Glomerular visceral epithelial cell (primary cell): ENCODE results near the gene TIGD2.
A peak's percentile ranks its signal among the peaks of the same experiment; 100 is the strongest.
"Not testable (repeated sequence)": the region's sequence is repeated elsewhere in the genome, so short reads cannot be mapped to it uniquely, and the experiment has no call there.

Experiments used
- DNase-seq: peaks from one replicate; pipeline ENCODE4 v3.0.0-alpha.2; 2016; ENCODE audit errors: extremely low spot score

Gene TIGD2

DNA sequence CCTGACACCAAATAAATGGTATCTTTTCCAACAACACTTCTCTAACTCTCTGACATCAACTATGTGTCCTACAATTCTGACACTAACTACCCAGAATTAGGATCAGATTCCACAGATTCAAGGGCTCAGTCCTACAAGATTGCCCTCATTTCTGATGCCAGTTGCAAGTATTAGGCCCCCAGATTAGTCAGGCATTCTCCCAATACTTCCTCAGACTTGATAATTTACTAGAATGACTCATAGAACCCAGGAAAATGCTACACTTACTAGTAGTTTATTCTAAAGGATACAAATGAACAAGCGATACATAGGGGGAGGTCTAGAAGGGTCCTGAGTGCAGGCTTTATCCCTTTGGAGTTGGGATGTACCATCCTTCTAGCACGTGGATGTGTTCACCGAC, 8.5 kb downstream of the TIGD2 start:
- DNase-seq, result no peak

DNA sequence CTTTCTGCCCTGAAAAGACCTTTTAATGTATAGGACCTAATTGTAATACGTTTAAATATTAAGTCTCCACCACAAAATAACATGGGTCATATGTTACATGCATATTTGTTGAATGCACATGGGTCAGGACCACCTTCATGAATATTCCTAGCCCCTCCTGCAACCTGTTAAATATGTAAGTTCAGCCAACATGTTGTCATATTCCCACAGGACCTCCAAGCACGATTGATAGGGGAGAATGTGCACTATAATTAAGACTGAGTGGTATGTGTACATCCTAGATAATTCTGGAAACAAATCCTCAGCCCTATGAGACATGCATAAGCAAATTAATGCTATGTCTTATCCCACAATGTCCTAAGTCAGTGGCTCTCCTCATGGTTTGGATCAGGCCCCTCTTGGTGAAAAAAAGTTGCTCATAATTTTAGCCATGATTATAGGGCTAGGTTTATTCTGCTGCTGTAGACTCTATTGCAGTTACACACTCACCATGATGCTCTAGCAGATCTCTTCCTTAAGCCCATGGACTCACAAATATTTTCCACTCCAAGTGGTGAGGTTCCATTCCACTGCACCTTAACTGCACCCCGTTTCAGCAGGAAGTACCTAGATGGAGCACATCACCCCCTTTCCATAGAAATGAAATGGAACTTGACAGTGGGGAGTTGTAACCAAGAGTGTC, 10.2 kb downstream of the TIGD2 start:
- DNase-seq, result no peak

DNA sequence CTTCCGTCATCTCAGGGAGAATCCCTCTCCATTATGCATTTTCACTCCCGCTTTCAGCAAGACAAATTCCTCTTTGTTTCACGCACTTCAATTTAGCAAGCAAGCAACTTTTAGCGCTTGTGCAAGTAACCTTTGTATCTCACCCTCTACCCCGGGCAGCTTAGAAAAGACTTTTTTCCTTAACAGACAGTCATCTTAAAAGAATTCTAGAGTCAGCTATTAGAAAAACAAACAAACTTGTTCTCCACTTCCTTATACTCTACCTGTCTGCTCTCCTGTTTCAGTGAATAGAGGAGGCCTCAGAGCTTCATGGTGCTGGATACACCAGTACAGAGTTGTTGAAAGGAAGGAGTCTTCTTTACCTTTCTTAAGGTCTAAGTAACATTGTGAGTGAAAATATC, 12.1 kb downstream of the TIGD2 start:
- DNase-seq, result peak; percentile 47

DNA sequence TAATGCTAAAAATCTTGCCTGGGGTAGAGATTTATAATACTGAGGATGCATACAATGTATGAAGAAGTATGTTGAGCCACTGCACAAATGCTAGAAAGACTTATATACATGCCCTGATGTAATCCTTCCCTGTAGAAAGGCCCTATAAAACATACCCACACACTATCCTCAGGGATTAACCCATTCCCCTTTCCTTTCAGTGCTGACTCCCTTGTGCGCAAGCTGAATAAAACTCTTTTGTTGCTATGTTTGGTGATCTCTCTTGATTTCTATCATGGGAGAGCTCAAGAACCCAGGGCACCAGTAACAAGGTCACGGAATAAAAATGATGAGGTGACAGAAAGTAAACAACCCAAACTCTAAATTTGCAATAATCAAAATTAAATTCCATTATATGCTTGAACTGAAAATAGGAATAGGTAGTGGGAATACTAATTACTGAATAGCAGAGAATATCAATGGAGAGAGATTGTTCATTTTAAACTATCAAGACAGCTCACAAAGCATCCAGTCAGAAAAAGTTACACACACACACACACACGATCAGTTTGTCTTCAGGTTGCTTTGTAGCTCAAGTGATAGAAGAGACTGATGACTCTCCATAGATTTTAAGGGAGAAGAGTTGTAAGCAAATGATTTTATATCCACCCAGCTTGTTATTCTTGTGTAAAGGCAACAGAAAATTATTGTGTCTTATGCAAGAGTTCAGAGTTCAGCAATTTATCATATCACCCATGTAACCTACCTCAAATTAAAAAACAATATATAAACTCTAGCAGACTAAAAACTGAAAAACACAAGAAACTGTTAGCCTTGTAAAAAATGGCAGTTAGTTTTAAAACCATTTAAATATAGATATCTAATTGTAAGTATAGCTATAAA, 14.8 kb downstream of the TIGD2 start:
- DNase-seq, result no peak

DNA sequence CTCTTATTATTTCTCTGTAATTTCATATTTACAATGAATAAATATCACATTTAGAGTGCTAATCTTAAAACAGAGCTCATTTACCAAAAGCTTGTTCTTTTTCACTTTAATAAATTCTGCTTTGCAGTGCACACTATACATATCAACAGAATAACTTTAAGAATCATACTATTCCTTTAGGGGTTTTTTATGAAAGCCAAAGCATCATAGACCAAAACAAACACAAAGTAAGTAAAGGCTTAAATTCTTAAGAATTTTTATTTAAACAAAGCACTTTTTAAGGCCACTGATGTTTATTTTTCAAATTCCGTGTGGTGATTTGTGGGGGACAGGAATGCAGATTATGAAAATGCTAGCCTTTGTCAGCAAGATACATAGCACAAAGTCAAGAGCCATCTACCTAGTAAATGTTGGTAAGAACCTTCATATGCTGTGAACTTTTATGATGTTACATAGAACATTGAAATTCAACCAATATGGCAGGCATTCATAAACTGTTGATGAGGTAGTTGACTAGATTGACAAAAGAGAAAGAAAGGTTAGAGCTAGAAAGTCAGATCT, 17.8 kb downstream of the TIGD2 start:
- no peak for DNase-seq

DNA sequence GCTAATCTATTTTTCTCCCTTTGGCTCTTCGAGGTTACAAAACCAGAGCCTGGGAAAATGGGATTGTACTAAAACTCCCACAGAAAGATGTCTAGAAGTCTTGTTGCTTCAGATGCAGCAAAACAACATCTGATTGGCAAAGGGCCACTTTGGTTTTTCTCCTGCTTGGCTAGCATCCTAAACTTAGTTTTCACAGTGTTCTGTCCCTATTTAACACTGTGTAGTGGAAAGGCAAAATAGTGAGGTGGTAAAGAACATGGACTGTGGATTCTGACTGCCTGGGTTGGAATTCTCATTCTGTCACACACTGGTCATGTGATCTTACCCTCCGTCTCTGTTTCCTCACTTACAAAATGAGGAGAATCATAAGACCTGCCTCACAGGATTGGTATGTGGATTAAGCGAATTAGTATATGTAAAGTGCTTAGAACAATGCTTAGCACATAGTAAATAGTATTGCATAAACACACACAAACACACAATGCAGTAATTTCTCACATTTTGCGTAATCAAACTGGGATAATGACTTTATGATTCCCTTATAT, 23.5 kb downstream of the TIGD2 start:
- peak; percentile 30 for DNase-seq

DNA sequence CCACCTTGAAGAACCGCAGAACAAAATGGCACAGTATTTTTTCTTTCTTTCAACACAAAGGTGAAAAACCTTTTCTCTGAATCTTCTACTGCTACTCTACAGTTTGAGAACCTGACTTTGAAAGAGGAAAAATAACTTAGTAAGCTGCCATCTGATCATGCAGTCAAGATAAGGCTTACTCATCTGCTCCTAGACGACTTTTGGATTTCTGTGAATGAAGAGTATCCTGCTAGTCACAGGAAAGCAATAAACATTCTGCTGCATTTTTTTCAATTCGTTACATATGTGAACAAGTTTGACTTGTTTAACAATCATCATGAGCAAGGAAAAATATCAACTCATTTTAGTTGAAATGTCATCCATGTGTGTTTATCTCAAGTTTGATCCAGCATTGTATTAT, 25.2 kb downstream of the TIGD2 start:
- DNase-seq, result no peak

DNA sequence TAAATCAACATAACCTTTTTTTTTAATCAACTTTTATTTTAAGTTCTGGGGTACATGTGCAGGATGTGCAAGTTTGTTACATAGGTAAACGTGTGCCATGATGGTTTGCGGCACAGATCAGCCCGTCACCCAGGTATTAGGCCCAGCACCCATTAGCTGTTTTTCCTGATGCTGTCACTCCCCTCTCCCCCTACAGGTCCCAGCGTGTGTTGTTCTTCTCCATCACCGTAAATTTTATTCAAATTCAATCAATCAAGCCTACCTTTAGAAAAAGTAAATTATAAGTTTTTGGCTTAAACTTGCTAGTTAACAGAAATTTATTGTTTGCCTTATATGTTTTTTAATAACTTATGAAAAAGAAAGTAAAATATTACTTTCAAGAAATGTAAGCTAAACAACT, 25.9 kb downstream of the TIGD2 start:
- no peak for DNase-seq

DNA sequence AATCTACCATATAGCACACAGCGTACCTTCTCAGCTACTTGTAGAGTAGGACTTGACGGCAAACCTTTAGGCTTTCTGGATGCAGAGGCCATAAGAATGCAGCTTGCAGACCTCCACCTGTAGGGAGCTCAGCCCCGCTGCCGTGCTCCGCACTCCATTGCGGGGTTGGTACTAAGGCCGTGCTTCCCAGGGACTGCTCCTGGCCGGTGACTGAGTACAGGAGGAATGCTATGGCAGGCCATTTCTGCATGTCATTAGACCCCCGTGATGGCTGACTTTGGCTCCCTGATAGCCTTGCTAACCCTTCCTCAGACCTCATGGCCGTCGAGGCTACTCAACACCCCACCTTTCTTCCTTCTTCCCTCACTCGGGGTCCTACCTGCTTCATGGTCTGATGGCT, 26.4 kb downstream of the TIGD2 start:
- DNase-seq, result no peak

DNA sequence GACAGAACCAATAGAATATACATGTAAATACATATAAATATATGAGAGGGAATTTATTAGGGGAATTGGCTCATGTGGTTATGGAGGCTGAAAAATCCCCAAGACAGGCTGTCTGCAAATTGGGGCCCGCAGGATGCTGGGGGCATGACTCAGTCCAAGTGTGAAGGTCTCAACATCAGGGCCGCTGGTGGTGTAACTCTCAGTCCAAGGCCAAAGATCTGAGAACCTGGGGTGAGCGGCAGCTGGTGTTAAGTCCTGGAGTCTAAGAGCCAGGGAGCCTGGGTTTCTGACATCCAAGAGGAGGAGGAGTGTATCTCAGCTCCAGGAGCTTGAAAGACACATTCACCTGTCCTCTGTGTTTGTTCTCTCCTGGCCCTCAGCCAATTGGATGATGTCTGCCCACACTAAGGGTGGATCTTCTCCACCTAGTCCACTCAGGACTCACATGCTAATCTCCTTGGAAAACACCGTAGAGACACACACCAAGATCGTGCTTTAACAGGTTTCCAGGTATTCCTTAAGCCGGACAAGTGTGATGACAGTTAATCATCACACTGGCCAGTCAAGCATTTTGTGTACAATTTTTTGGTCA, 28.9 kb downstream of the TIGD2 start:
- DNase-seq, result no peak

DNA sequence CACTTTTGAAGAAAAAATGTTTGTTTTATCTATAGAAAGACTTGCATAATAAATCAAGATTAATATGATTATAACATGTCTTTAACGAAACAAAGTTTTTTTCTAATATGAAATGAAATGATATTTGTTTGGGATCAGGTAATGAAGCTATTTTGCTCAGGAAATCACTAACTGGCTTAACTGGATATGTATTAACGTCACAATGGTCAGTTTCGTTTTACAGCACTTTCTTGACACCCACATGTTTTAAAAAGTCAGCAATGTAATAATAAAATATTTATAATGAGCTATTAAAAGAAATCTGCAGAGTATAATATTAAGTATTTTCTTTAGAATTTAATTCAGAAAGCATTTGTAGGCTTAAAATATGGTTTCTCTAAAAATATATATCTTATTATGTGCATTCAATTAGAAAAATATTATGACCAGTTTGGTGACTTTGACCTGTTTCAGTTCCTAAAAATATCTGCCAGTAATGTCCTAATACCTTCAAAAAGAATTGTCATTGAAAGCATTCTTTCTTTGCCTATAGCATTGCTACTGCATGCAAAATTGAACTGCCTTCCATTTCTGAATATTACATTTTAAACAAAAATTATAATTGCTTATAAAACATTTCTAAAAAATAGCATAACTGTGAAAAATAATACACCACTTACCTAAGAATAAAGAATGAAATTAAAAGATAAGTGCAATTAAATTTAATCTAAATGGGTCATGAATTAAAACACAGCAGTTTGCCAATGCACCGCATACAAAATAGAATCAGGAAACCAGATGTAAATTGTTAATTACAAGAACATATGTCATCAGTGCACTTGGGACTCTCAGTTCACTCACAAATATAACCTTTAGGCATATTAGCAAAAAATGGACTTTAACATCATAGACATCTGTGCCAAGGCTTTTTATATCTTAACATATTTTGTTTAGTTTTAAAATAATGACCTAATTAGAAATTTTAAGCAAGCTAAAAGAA, 31.6 kb downstream of the TIGD2 start:
- no peak for DNase-seq

DNA sequence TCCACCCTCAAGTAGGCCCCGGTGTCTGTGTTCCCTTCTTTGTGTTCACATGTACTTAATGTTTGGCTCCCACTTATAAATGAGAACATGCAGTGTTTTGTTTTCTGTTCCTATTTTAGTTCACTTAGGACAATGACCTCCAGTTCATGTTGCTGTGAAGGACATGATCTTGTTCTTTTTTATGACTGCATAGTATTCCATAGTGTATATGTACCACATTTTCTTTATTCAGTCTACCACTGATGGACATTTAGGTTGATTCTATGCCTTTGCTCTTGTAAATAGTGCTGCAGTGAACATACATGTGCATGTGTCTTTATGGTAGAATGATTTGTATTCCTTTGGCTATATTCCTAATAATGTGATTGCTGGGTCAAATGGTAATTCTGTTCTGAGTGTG, 33.3 kb downstream of the TIGD2 start:
- DNase-seq, result not testable (repeated sequence)

DNA sequence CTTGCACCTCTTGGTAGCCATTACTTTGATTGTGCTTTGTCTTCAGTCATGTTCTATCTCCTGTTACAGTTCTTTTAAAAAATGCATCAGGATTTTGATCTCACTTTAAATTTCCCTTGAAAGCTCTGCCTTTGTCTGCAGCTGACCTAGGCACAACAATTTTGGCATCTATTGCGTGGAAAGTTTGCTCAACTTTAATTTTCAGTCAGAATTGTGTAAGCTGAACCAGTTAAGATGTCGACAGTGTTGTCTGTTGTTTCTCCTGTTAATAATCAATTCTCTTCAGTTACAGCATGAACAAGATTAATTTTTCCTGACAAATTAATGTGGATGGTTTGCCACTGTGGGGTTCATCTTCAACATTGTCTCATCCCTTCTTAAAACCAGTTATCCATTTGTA, 34.9 kb downstream of the TIGD2 start:
- no peak for DNase-seq

DNA sequence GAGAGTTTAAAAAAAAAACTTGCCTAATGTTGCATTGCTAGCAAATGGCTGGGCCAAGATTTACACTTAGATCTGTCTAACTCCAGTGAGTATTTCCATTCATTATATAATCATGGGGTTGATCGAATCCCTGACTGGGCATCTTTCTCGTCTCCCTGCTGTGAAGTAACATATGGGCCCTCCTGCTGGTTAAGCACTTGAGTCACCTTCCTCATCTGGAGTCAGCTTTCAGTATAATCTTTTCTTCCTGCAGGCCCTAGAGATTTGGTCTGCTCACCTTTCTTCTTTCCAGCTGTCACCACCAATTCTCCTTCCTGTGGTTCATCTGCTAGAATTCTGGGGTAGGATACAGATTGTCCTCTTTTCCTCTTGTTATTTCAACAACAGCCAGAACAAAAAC, 41.6 kb downstream of the TIGD2 start:
- DNase-seq, result no peak

DNA sequence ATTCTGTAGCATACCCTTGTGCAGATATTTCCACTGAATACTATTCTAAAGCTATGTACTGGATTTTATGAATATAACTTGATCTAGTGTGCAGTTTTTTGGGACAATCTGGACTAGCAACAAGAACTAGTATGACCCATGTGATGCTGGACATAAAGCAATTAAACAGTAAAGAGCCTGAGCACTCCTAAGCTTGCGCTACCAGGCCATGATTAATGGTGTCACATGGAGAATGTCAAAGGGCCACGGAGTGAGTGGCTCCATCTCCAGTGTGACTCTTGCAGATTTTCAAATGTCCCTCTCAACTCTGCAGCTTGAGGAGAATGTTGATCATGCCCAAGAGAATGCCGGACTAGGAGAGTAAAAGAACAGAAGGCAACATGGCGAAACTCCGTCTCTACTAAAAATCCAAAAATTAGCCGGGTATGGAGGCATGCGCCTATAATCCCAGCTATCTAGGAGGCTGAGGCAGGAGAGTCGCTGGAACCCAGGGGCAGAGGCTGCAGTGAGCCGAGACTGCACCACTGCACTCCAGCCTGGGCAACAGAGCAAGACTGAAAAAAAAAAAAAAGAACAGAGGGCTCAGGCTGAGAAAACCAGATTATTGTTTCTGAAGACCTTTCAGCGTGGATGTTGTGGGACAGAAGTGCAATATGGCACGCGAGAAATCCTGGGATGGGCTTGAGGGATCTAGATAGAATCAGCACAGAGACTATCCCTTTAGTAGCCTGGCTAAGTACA, 45.0 kb downstream of the TIGD2 start:
- no peak for DNase-seq

DNA sequence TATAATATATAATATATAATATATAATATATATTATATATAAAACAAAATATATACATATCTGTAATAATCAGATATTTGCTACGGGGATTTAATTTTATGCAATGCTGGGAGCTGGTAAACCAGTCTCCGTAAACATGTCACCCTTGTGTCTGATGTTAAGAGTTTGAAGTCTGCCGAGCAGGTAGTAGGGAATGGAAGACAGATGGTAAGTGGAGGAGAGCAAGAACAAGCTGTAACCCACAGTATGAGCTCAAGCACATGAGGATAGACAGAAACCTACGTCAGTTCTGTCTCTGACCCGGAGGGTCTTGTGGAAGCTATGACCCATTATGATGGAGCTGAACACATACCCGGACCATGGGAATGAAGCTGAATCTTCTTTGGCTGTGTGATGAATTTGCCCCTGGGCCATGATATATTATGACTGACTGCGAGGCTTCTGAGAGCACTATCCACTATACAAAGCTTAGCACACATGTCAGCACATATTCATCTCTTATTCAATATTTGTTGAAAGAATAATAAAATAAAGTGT, 46.2 kb downstream of the TIGD2 start:
- no peak for DNase-seq

DNA sequence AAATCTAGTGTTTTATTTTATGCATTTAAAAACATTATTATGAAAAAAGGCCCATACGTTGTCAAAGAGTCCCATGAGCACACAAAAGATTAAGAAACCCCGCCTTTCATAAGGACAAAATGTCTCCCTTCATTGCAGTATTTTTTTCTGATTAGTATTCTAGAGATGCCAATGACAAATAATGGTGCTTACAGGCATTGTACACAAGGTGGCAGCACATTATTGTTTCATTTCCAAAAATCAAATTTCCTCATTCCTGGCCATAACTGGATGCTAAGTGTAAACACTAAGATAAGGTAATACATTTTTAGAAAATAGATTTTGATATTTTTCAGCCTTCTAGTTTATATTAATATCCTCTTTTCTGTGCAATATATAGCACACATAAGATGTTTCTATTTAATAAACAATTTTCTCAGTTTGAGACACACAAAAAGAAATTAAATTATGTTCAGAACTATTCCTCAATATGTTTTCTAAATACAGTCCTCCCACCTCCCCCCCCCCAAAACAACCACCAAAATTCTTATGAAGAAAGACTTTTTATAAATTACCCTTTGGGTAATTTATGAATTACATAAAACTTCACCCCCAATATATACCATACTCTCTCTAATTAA, 47.7 kb downstream of the TIGD2 start:
- DNase-seq, result peak; percentile 50

DNA sequence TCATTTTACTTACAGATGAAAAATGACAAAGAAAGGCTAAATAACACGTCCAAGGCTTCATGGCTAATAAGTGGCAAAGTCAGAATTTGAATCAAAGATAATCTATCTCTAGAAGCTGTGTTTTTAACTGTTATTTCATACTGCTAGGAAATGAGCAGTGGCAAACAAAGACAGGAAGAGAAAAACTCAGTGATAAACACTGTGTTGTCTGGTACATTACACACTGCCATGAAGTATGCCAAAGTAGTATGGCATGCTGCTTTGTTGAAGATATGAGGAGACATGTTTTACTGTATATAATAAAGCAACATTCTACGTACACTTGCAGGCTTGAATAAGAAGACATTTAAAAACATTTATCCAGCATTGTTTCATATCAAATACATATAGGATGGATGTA, 49.5 kb downstream of the TIGD2 start:
- no peak for DNase-seq

DNA sequence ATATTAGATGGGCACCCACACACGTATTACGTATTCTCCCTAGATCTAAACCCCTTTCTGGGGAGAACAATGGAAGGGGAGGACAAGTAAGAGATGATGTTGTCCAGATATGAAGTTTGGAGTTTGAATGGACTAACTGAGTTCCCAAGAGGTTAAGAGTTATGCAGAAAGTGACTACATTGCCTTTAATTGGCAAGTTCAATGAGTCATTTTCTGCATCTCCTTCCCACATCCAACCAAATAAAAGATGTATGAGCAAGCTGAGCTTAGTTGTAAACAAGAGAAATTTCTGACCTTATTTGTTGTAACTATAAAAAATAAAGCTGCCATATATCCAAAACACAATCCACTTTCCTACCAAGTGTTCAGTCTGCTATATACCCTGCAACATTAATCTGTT, 50.5 kb downstream of the TIGD2 start:
- DNase-seq, result no peak

DNA sequence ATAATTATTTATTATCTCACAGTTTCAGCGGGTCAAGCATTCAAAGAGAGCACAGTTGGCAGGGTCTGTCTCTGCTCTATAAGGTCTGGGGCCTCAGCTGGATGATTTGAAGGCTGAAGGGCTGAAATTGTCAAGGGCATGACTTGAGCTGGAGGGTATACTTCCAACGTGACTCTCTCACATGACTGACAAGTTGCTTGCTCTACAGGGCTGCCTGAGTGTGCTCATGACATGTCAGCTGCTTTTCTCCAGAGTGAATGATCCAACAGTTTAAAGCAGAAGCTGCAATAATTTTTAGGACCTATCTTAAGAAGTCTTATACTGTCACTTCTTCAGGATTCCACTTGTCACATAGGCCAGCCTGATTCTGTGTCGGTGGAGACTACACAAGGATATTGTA, 51.2 kb downstream of the TIGD2 start:
- DNase-seq, result no peak
